MM.1S (cell line): Measurements from ENCODE around the gene GRAP.
"Not testable (repeated sequence)": the region's sequence is repeated elsewhere in the genome, so short reads cannot be mapped to it uniquely, and the experiment has no call there.

ENCODE experiments used
- EZH2 ChIP-seq: fragments of 300-600 bp; sonication (generic); optimal IDR thresholded peaks from 2 replicates; pipeline ENCODE3; 2017; ENCODE audit warnings: low read depth, mild to moderate bottlenecking, antibody characterized with exemption, low read length, mixed read lengths
- EZH2phosphoT487 ChIP-seq: fragments of 300-600 bp; sonication (generic); IDR thresholded peaks from 2 replicates; pipeline ENCODE4 v1.6.1; 2018; ENCODE audit warnings: antibody characterized with exemption, low read length
- TF ChIP-seq, protein P1 (sequence below): fragments of 300-600 bp; sonication (generic); IDR thresholded peaks from 2 replicates; pipeline ENCODE4 v1.5.1; 2016; ENCODE audit warnings: antibody characterized with exemption, low read length, mixed read lengths

- TF ChIP-seq, protein P1, sequence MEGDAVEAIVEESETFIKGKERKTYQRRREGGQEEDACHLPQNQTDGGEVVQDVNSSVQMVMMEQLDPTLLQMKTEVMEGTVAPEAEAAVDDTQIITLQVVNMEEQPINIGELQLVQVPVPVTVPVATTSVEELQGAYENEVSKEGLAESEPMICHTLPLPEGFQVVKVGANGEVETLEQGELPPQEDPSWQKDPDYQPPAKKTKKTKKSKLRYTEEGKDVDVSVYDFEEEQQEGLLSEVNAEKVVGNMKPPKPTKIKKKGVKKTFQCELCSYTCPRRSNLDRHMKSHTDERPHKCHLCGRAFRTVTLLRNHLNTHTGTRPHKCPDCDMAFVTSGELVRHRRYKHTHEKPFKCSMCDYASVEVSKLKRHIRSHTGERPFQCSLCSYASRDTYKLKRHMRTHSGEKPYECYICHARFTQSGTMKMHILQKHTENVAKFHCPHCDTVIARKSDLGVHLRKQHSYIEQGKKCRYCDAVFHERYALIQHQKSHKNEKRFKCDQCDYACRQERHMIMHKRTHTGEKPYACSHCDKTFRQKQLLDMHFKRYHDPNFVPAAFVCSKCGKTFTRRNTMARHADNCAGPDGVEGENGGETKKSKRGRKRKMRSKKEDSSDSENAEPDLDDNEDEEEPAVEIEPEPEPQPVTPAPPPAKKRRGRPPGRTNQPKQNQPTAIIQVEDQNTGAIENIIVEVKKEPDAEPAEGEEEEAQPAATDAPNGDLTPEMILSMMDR: not testable (repeated sequence)
- TF ChIP-seq EZH2, EZH2phosphoT487: not testable (repeated sequence)
These were observed 4.9 kb downstream of the GRAP start for GRCh38 chr17:19041871-19042270.
